Stimulated activated naive CD4-positive, alpha-beta T cell (primary cell): Measurements from ENCODE around the gene OSBPL7.

ENCODE experiments used
- DNase-seq, 6 experiments: peaks; one replicate each; lab custom pipeline; 2025; lab: John Stamatoyannopoulos, UW

OSBPL7 gene

GRCh38 chr17:47847341-47848197 lies 26.0 kb upstream of the OSBPL7 start:
- DNase-seq = peak in 3 of 6 experiments; percentile 13 to 20 (median 18)

- DNase-seq = peak in 1 of 6 experiments; percentile 13
Measured at GRCh38 chr17:47846716-47847340, 25.2 kb upstream of the OSBPL7 start.

GRCh38 chr17:47845716-47846075 lies 24.1 kb upstream of the OSBPL7 start:
- DNase-seq = no peak

GRCh38 chr17:47844814-47845715 lies 23.5 kb upstream of the OSBPL7 start:
- DNase-seq = no peak

GRCh38 chr17:47844227-47844626 lies 22.6 kb upstream of the OSBPL7 start:
- DNase-seq = no peak

GRCh38 chr17:47843391-47843730 lies 21.8 kb upstream of the OSBPL7 start:
- no peak for DNase-seq

GRCh38 chr17:47841488-47842291 lies 20.1 kb upstream of the OSBPL7 start:
- no peak for DNase-seq

- peak; percentile 54 to 84 (median 76) for DNase-seq
Measured at GRCh38 chr17:47840742-47841487, 19.3 kb upstream of the OSBPL7 start, which contains the start of gene SCRN2. Gene SCRN2 (minus strand): TSS chr17:47841273. CDS start chr17:47840843, 430 bp downstream.

- DNase-seq = no peak
Measured at GRCh38 chr17:47840001-47840741, 18.6 kb upstream of the OSBPL7 start.

- DNase-seq = no peak
Measured at GRCh38 chr17:47839071-47839470, 17.5 kb upstream of the OSBPL7 start.

- no peak for DNase-seq
Measured at GRCh38 chr17:47838636-47839035, 17.0 kb upstream of the OSBPL7 start.

GRCh38 chr17:47837401-47838039 lies 15.9 kb upstream of the OSBPL7 start:
- DNase-seq = no peak

- DNase-seq = no peak
Measured at GRCh38 chr17:47836601-47837000, 15.0 kb upstream of the OSBPL7 start.

- DNase-seq = peak in 1 of 6 experiments; percentile 11
Measured at GRCh38 chr17:47834756-47835155, 13.2 kb upstream of the OSBPL7 start.

GRCh38 chr17:47831934-47832327 lies 10.3 kb upstream of the OSBPL7 start:
- DNase-seq = no peak

- DNase-seq = peak; percentile 83 to 93 (median 86)
Measured at GRCh38 chr17:47831003-47831933, 9.7 kb upstream of the OSBPL7 start, which contains the start of the genes LRRC46 and MRPL10. Gene LRRC46 (plus strand): TSS chr17:47831670. CDS start chr17:47831990, 320 bp downstream. Gene MRPL10 (minus strand): TSS chr17:47831541. CDS start chr17:47831511, 30 bp downstream.

- DNase-seq = no peak
Measured at GRCh38 chr17:47830396-47831002, 8.9 kb upstream of the OSBPL7 start.

- no peak for DNase-seq
Measured at GRCh38 chr17:47829870-47830269, 8.3 kb upstream of the OSBPL7 start.
